Measurements from ENCODE around the gene HSBP1L1.

GRCh38 chr18:79971211-79971952, 6.9 kb downstream of the HSBP1L1 start:
- TF ChIP-seq CTCF (IDR thresholded peaks at IDR 0.05; ENCODE audit: insufficient read depth, low read depth, low read length) (no peak), EZH2 (IDR thresholded peaks at IDR 0.05; ENCODE audit: insufficient read depth, low read length) (no peak)
